ENCODE measurements around the gene PITHD1.
A peak's percentile ranks its signal among the peaks of the same experiment; 100 is the strongest.

The PITHD1 gene

DNA sequence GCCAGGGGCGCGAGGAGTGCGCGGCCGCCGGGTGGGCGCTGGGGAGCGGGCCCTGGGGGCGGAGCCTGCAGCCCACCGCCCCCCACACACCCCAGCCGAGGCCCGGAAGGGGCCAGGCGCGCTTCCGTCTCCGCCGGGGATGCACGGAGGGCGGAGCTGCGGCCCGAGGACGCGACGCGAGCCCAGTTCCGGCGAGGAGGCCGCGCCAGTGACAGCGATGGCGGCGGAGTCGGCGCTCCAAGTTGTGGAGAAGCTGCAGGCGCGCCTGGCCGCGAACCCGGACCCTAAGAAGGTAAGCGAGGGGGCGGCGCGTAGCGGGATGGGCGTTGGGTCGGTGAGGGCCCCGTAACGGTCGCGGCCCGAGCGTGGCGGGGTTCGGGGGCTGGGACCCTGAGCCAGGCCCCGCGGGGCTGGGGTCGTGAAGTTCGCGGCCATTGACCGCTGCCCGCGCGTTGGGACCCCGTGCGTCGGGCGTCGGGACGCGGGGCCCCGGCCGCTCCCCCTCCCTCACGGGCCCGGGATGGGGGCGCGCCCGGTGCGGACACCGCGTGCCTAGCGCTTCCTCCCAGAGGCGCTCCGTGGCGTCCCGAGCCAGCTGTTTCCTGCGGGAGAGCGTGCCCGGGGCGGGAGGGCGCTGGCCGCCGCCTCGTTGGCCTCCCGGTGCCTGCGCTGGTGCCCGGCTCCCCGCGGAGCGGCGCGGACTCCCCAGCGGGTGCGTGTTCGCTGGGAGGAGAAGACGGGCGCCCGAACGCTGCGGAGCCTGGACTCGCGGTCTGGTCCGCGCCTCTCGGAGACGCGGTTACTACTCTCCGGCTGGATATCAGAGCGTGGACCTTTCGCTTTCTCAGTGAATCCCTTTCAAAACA, 34.7 kb upstream of the PITHD1 start, which contains the start of gene ELOA:
TSS of gene ELOA (plus strand) at position 185 of the 866 bp plus-strand sequence. CDS start at position 218, 33 bp downstream.
- Histone ChIP-seq H3F3A (ENCODE audit: insufficient read depth, low read length) (0 out of 2 replicates have a peak, but pooled peaks cover 4% of the 10 kb centered on the region), H4K20me1 (ENCODE audit: insufficient read depth, low read length) (no peaks in the 10 kb centered on the region), H3K79me2 (ENCODE audit: insufficient read depth, low read length) (peaks cover 41% of the 10 kb centered on the region), H3K4me2 (ENCODE audit: low read length) (peak within 1 kb of the TSS; percentile 69), H3K9ac (ENCODE audit: low read length) (peak within 1 kb of the TSS; percentile 86), H3K9me3 (ENCODE audit: low read length) (no peaks in the 10 kb centered on the region), H3K27ac (ENCODE audit: low read depth, low read length, poor library complexity, severe bottlenecking) (no peak within 1 kb of the TSS), H3K27me3 (ENCODE audit: insufficient read depth, low read length) (no peaks in the 10 kb centered on the region), H3K4me1 (ENCODE audit: insufficient read depth, low read length, severe bottlenecking) (peaks cover 31% of the 10 kb centered on the region), H3K9me2 (ENCODE audit: low read depth, low read length) (no peaks in the 10 kb centered on the region), H3K36me3 (ENCODE audit: insufficient read depth, low read length) (peaks cover 16% of the 10 kb centered on the region), H3K4me3 (ENCODE audit: low read depth, low read length, poor library complexity, severe bottlenecking) (peak within 1 kb of the TSS; percentile 88), H2AFZ (ENCODE audit: low read length) (no peak within 1 kb of the TSS)
- no peak for TF ChIP-seq EZH2 (IDR thresholded peaks at IDR 0.05; ENCODE audit: borderline replicate concordance, low read length)
- TF ChIP-seq, protein P1, sequence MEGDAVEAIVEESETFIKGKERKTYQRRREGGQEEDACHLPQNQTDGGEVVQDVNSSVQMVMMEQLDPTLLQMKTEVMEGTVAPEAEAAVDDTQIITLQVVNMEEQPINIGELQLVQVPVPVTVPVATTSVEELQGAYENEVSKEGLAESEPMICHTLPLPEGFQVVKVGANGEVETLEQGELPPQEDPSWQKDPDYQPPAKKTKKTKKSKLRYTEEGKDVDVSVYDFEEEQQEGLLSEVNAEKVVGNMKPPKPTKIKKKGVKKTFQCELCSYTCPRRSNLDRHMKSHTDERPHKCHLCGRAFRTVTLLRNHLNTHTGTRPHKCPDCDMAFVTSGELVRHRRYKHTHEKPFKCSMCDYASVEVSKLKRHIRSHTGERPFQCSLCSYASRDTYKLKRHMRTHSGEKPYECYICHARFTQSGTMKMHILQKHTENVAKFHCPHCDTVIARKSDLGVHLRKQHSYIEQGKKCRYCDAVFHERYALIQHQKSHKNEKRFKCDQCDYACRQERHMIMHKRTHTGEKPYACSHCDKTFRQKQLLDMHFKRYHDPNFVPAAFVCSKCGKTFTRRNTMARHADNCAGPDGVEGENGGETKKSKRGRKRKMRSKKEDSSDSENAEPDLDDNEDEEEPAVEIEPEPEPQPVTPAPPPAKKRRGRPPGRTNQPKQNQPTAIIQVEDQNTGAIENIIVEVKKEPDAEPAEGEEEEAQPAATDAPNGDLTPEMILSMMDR (IDR thresholded peaks at IDR 0.05; ENCODE audit: low read length): no peak

DNA sequence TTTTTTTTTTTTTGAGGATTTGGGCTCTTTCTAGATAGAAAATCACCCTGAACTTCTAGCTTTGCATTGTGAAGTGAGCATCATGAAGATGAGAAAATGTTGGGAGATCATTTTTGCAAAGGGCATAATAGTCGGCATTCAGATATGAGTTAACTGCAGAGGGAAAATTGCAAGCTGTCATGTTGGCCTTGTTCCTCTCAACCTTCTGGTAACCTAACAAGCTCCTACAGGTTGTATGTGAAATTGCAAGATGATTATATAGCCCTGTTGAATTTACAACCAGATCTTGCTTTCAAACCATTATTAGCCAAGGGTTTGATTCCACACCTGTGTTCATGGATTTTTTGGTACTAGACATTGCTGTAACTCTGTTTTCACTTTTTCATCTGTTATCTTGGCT, 32.7 kb upstream of the PITHD1 start:
- peak overlapping the region; percentile 86; the same call in 1 of the 2 replicates for H3K9ac ChIP-seq (ENCODE audit: low read length)
- 0 out of 2 replicates have a peak, but pooled peaks cover 4% of the 10 kb centered on the region for H3F3A ChIP-seq (ENCODE audit: insufficient read depth, low read length)
- no peaks in the 10 kb centered on the region for H4K20me1 ChIP-seq (ENCODE audit: insufficient read depth, low read length)

DNA sequence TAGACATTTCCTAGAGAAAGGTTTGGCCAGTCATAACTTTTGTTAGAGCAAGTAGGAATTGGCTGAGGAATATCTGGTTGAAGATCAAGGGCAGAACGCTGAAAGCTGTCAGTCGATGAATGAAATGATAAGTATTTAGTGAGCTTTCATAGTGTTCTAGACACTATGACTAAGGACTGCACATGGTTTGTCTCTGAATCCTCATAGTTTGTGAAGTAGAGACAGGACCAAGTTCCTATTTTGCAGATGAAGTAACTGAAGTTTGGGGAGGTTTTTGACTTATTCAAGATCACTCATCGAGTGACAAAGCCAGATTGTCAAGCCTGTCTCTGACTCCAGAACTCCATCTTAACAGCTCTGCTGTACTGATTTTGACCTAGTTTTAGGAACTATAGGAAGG, 30.2 kb upstream of the PITHD1 start:
- no peaks in the 10 kb centered on the region for H3F3A ChIP-seq (ENCODE audit: insufficient read depth, low read length)
- no peaks in the 10 kb centered on the region for H4K20me1 ChIP-seq (ENCODE audit: insufficient read depth, low read length)
- H3K36me3 ChIP-seq (ENCODE audit: insufficient read depth, low read length): peaks cover 52% of the 10 kb centered on the region
- no peaks in the 10 kb centered on the region for H3K27me3 ChIP-seq (ENCODE audit: insufficient read depth, low read length)
- H3K9me2 ChIP-seq (ENCODE audit: low read depth, low read length): no peaks in the 10 kb centered on the region
- no peaks in the 10 kb centered on the region for H3K9me3 ChIP-seq (ENCODE audit: low read length)
- H3K27ac ChIP-seq (ENCODE audit: low read depth, low read length, poor library complexity, severe bottlenecking): no peak overlapping the region
- no peak overlapping the region for H3K4me2 ChIP-seq (ENCODE audit: low read length)
- H3K9ac ChIP-seq (ENCODE audit: low read length): no peak overlapping the region
- peaks cover 42% of the 10 kb centered on the region for H3K79me2 ChIP-seq (ENCODE audit: insufficient read depth, low read length)
- H3K4me3 ChIP-seq (ENCODE audit: low read depth, low read length, poor library complexity, severe bottlenecking): no peak overlapping the region
- TF ChIP-seq, protein P1 (IDR thresholded peaks at IDR 0.05; ENCODE audit: low read length): no peak
- TF ChIP-seq EZH2 (IDR thresholded peaks at IDR 0.05; ENCODE audit: borderline replicate concordance, low read length): no peak
- H3K4me1 ChIP-seq (ENCODE audit: insufficient read depth, low read length, severe bottlenecking): peaks cover 23% of the 10 kb centered on the region
- H2AFZ ChIP-seq (ENCODE audit: low read length): no peak overlapping the region

More for the DNA sequence above, 32.7 kb upstream of the PITHD1 start:
- H3K27me3 ChIP-seq (ENCODE audit: insufficient read depth, low read length): no peaks in the 10 kb centered on the region
- peak overlapping the region; percentile 69 for H3K4me2 ChIP-seq (ENCODE audit: low read length)
- peaks cover 42% of the 10 kb centered on the region for H3K79me2 ChIP-seq (ENCODE audit: insufficient read depth, low read length)
- H3K4me1 ChIP-seq (ENCODE audit: insufficient read depth, low read length, severe bottlenecking): peaks cover 31% of the 10 kb centered on the region
- peaks cover 27% of the 10 kb centered on the region for H3K36me3 ChIP-seq (ENCODE audit: insufficient read depth, low read length)
- no peak overlapping the region for H3K27ac ChIP-seq (ENCODE audit: low read depth, low read length, poor library complexity, severe bottlenecking)
- peak overlapping the region; percentile 88 for H3K4me3 ChIP-seq (ENCODE audit: low read depth, low read length, poor library complexity, severe bottlenecking)
- H2AFZ ChIP-seq (ENCODE audit: low read length): no peak overlapping the region
- H3K9me3 ChIP-seq (ENCODE audit: low read length): no peaks in the 10 kb centered on the region
- TF ChIP-seq EZH2 (IDR thresholded peaks at IDR 0.05; ENCODE audit: borderline replicate concordance, low read length): no peak
- TF ChIP-seq, protein P1 (IDR thresholded peaks at IDR 0.05; ENCODE audit: low read length): peak; percentile 42; the same call in 1 of the 2 replicates
- H3K9me2 ChIP-seq (ENCODE audit: low read depth, low read length): no peaks in the 10 kb centered on the region
